Ishikawa (cell line): ENCODE measurements around the gene OLFML2A.

Source experiments
- CEBPB ChIP-seq: IDR thresholded peaks from 2 replicates; pipeline ENCODE4 v1.6.1; 2012
- CREB1 ChIP-seq: IDR thresholded peaks from 2 replicates; pipeline ENCODE4 v1.6.1; 2012; ENCODE audit warnings: low read depth
- EGR1 ChIP-seq: IDR thresholded peaks from 2 replicates; pipeline ENCODE4 v1.6.1; 2012
- EP300 ChIP-seq: IDR thresholded peaks from 2 replicates; pipeline ENCODE4 v1.6.1; 2012; ENCODE audit warnings: borderline replicate concordance
- FOXM1 ChIP-seq: IDR thresholded peaks from 2 replicates; pipeline ENCODE4 v1.6.1; 2012; ENCODE audit warnings: low read depth, borderline replicate concordance
- MAX ChIP-seq: IDR thresholded peaks from 2 replicates; pipeline ENCODE4 v1.6.1; 2012
- NFIC ChIP-seq: IDR thresholded peaks from 2 replicates; pipeline ENCODE4 v1.6.1; 2012
- RAD21 ChIP-seq: IDR thresholded peaks from 2 replicates; pipeline ENCODE4 v1.6.1; 2012; ENCODE audit warnings: low read depth
- REST ChIP-seq: IDR thresholded peaks from 2 replicates; pipeline ENCODE4 v1.6.1; 2012; ENCODE audit warnings: low read depth, mild to moderate bottlenecking
- TAF1 ChIP-seq: IDR thresholded peaks from 2 replicates; pipeline ENCODE4 v1.6.1; 2012; ENCODE audit warnings: low read depth, mild to moderate bottlenecking
- TCF12 ChIP-seq: IDR thresholded peaks from 2 replicates; pipeline ENCODE4 v1.6.1; 2012; ENCODE audit warnings: low read depth
- TEAD4 ChIP-seq: IDR thresholded peaks from 2 replicates; pipeline ENCODE4 v1.6.1; 2012
- USF1 ChIP-seq: IDR thresholded peaks from 2 replicates; pipeline ENCODE4 v1.6.1; 2012
- YY1 ChIP-seq: IDR thresholded peaks from 2 replicates; pipeline ENCODE4 v1.6.1; 2012; ENCODE audit warnings: low read depth
- ZBTB7A ChIP-seq: IDR thresholded peaks from 2 replicates; pipeline ENCODE4 v1.6.1; 2012; ENCODE audit warnings: low read depth

OLFML2A gene

GRCh38 chr9:124771021-124771866 is 5.7 kb upstream of the OLFML2A start, which contains the start of gene NR6A1:
NR6A1 (minus strand) TSS chr9:124771311.
- TF ChIP-seq USF1 (peak; percentile 90), REST (peak; percentile 75), TCF12 (peak; percentile 14; the same call in 1 of the 2 replicates), EP300 (peak; percentile 72; the same call in 1 of the 2 replicates), MAX (peak; percentile 94), TAF1 (no peak), RAD21 (no peak), CREB1 (peak; percentile 87), TEAD4 (no peak), ZBTB7A (0 out of 2 replicates have a peak, but pooled peaks have one; percentile 66), YY1 (no peak), FOXM1 (peak; percentile 36; the same call in 1 of the 2 replicates), NFIC (0 out of 2 replicates have a peak, but pooled peaks have one; percentile 9), EGR1 (peak; percentile 12; the same call in 1 of the 2 replicates)

- TF ChIP-seq REST (no peak), TCF12 (no peak), EP300 (no peak), TEAD4 (no peak), NFIC (no peak), YY1 (no peak), RAD21 (peak; percentile 90), EGR1 (no peak)
Measured at GRCh38 chr9:124771867-124772679, 4.9 kb upstream of the OLFML2A start.

- no peak for TF ChIP-seq TEAD4
- no peak for TF ChIP-seq CEBPB
- TF ChIP-seq EP300, result no peak
- no peak for TF ChIP-seq YY1
- TF ChIP-seq CREB1, result no peak
- TF ChIP-seq ZBTB7A, result no peak
- TF ChIP-seq EGR1, result no peak
- TF ChIP-seq TAF1, result no peak
- TF ChIP-seq TCF12, result no peak
- no peak for TF ChIP-seq MAX
- TF ChIP-seq FOXM1, result no peak
- no peak for TF ChIP-seq NFIC
- no peak for TF ChIP-seq USF1
- no peak for TF ChIP-seq REST
- TF ChIP-seq RAD21, result no peak
Measured at GRCh38 chr9:124773473-124774128, 3.3 kb upstream of the OLFML2A start.
